ENCODE data around the gene MARCHF4. TPM values are rescaled to one million over a fixed set of nuclear protein-coding genes. Genes with fewer than 3 reads are reported as not detected.

MARCHF4 gene
- total RNA-seq, 1 experiment from 2014 or later, result 1.9 TPM

DNA sequence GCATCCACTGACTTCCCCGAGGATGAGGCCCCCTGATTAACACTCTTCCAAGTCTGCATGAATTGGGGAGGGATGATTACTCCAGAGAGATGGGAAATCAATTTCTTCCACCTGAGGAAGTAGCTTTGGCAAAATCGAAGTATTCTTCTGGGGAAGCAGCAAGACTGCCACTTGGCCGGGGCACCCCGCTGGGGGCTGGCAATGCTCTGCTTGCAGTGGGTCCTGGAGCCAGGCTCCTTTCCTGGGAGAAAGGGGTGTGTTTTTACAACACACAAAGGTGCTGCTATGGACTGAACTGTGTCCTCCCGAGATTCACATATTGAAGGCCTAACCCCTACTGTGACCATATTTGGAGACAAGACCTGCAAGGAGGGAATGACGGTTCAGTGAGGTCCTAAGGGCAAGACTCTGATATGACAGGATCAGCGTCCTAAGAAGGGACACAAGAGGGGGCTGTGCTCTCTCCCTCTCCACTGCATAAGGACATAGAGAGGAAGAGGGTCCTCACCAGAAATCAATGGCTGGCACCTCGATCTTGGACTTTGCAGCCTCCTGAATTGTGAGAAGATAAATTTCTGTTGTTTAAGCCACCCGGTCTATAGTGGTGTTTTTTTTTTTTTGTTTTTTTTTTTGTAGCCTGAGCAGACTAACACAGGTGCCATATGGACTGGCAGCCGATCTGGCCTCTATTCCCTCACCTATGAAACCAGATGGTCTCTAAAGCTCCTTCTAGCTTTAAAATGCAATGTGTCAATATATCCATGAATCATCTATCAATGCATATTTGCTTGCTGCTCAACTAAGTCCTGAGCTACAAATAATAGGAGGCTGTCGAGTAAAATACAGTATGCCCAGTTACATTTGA lies 36.4 kb upstream of the MARCHF4 start:
- ChIA-PET CTCF (no interaction called here), POLR2A (ENCODE audit: unreplicated experiment) (no interaction called here)
- TF ChIP-seq EZH2 (IDR thresholded peaks at IDR 0.05; ENCODE audit: low read length, unreplicated experiment) (no peak), EZH2phosphoT487 (IDR thresholded peaks at IDR 0.05; ENCODE audit: borderline replicate concordance, low read length) (no peak)
- TF ChIP-seq, protein P1, sequence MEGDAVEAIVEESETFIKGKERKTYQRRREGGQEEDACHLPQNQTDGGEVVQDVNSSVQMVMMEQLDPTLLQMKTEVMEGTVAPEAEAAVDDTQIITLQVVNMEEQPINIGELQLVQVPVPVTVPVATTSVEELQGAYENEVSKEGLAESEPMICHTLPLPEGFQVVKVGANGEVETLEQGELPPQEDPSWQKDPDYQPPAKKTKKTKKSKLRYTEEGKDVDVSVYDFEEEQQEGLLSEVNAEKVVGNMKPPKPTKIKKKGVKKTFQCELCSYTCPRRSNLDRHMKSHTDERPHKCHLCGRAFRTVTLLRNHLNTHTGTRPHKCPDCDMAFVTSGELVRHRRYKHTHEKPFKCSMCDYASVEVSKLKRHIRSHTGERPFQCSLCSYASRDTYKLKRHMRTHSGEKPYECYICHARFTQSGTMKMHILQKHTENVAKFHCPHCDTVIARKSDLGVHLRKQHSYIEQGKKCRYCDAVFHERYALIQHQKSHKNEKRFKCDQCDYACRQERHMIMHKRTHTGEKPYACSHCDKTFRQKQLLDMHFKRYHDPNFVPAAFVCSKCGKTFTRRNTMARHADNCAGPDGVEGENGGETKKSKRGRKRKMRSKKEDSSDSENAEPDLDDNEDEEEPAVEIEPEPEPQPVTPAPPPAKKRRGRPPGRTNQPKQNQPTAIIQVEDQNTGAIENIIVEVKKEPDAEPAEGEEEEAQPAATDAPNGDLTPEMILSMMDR (conservative IDR thresholded peaks at IDR 0.05; ENCODE audit: low read depth, low read length), result no peak
- Histone ChIP-seq H3K4me2 (ENCODE audit: low read length) (no peak overlapping the region), H3K9me2 (replicated peaks; ENCODE audit: low read length) (no peaks in the 10 kb centered on the region), H3K9me3 (ENCODE audit: low read length) (no peaks in the 10 kb centered on the region), H3F3A (ENCODE audit: low read length, unreplicated experiment) (no peaks in the 10 kb centered on the region), H3K27me3 (ENCODE audit: low read length) (peaks cover 4% of the 10 kb centered on the region; the same call in 1 of the 2 replicates), H3K27ac (ENCODE audit: low read length) (no peak overlapping the region), H4K20me1 (ENCODE audit: low read length) (no peaks in the 10 kb centered on the region), H3K4me1 (ENCODE audit: insufficient read depth, low read length) (no peaks in the 10 kb centered on the region; the same call in 1 of the 2 replicates), H3K9ac (ENCODE audit: low read length) (no peak overlapping the region), H2AFZ (ENCODE audit: low read length) (no peak overlapping the region), H3K4me3 (ENCODE audit: low read length) (no peak overlapping the region), H3K36me3 (ENCODE audit: low read depth, low read length) (no peaks in the 10 kb centered on the region), H3K79me2 (ENCODE audit: low read length) (peaks cover 3% of the 10 kb centered on the region; the same call in 1 of the 2 replicates)
- intact Hi-C loops (cut with micrococcal nuclease), result no loop called here
- no peak for ATAC-seq
- BruUV-seq (replicated peaks), result no TSS peak
- DNase-seq, result no peak

DNA sequence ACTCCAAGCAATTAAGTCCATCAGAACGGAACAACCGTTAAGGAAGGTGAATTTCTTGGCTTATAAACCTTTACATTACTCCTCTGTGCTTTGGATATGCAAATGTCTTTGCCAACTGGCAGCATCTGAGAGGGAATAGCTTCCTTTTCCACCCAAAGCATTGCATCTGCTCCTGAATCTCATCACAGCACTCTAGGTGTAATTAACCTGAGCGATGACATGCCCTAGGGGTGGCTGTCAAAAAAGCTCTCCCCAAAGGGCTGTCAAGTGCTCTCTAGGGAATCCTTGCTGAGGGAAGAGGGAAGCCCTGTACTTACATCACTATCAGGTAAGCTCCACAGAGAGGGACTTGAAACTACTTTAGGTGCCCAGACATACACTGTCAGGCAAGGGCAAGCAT lies 34.5 kb upstream of the MARCHF4 start:
- BruUV-seq (replicated peaks), result no TSS peak
- H3K9ac ChIP-seq (ENCODE audit: low read length), result no peak overlapping the region
- intact Hi-C loops (cut with micrococcal nuclease), result no loop called here
- H3K9me3 ChIP-seq (ENCODE audit: low read length), result no peaks in the 10 kb centered on the region
- no peak overlapping the region for H3K4me3 ChIP-seq (ENCODE audit: low read length)
- no peaks in the 10 kb centered on the region for H3K79me2 ChIP-seq (ENCODE audit: low read length)
- H3K4me1 ChIP-seq (ENCODE audit: insufficient read depth, low read length), result no peaks in the 10 kb centered on the region
- DNase-seq, result no peak
- H3K36me3 ChIP-seq (ENCODE audit: low read depth, low read length), result no peaks in the 10 kb centered on the region
- no peak overlapping the region for H3K4me2 ChIP-seq (ENCODE audit: low read length)
- no peaks in the 10 kb centered on the region for H3K9me2 ChIP-seq (replicated peaks; ENCODE audit: low read length)
- CTCF ChIA-PET, result no interaction called here
- no peak overlapping the region for H3K27ac ChIP-seq (ENCODE audit: low read length)
- POLR2A ChIA-PET (ENCODE audit: unreplicated experiment), result no interaction called here
- no peaks in the 10 kb centered on the region for H3F3A ChIP-seq (ENCODE audit: low read length, unreplicated experiment)
- H2AFZ ChIP-seq (ENCODE audit: low read length), result no peak overlapping the region
- ATAC-seq, result no peak
- no peaks in the 10 kb centered on the region for H4K20me1 ChIP-seq (ENCODE audit: low read length)
- H3K27me3 ChIP-seq (ENCODE audit: low read length), result peaks cover 4% of the 10 kb centered on the region; the same call in 1 of the 2 replicates
- TF ChIP-seq, protein P1 (conservative IDR thresholded peaks at IDR 0.05; ENCODE audit: low read depth, low read length), result no peak

DNA sequence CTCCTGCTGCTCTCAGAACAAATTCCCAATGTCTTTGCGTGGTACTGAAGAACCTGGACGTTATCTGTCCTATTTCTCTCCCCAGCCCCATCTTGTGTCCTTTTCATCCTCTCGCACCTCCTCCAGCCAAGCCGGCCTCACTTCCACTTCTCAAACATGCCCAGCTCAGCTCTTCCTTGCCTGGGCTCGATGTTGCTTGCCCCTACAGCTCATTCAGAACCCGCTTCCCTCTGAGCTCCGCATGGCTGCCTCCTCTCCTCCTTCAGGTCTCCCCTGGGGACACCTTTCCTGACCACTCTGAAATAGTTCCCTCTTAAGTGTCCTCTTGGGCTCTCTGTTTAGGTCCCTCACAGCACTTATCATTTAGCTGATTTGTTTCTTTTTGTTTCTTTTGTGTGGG lies 33.3 kb upstream of the MARCHF4 start:
- Histone ChIP-seq H2AFZ (ENCODE audit: low read length) (no peak overlapping the region), H4K20me1 (ENCODE audit: low read length) (no peaks in the 10 kb centered on the region), H3K79me2 (ENCODE audit: low read length) (no peaks in the 10 kb centered on the region), H3K27ac (ENCODE audit: low read length) (no peak overlapping the region), H3K4me2 (ENCODE audit: low read length) (no peak overlapping the region), H3F3A (ENCODE audit: low read length, unreplicated experiment) (no peaks in the 10 kb centered on the region), H3K9me3 (ENCODE audit: low read length) (no peaks in the 10 kb centered on the region), H3K9ac (ENCODE audit: low read length) (no peak overlapping the region), H3K4me1 (ENCODE audit: insufficient read depth, low read length) (no peaks in the 10 kb centered on the region), H3K4me3 (ENCODE audit: low read length) (no peak overlapping the region), H3K27me3 (ENCODE audit: low read length) (peaks cover 4% of the 10 kb centered on the region; the same call in 1 of the 2 replicates), H3K9me2 (replicated peaks; ENCODE audit: low read length) (no peaks in the 10 kb centered on the region), H3K36me3 (ENCODE audit: low read depth, low read length) (no peaks in the 10 kb centered on the region)
- no peak for ATAC-seq
- ChIA-PET POLR2A (ENCODE audit: unreplicated experiment) (no interaction called here), CTCF (interaction anchor here (0.9 kb wide), 1 partner anchor 64 kb away, joined by 4 read pairs; no protein-coding TSS in a partner anchor)
- no peak for DNase-seq
- no peak for TF ChIP-seq EZH2phosphoT487 (IDR thresholded peaks at IDR 0.05; ENCODE audit: borderline replicate concordance, low read length)
- no TSS peak for BruUV-seq (replicated peaks)
- intact Hi-C loops (cut with micrococcal nuclease), result loop anchor here (2.0 kb wide), 1 partner anchor 183 kb away; no protein-coding TSS in a partner anchor

Measured in PC-3 (cell line).